H1 (cell line): ENCODE results near the gene SPOCD1. TPM values are rescaled to one million over a fixed set of nuclear protein-coding genes. Genes with fewer than 3 reads are reported as not detected.

Experiments
- CHD2 ChIP-seq: IDR thresholded peaks from 2 replicates; pipeline ENCODE4 v1.6.1; 2012; ENCODE audit warnings: low read length, improper control_type of control experiment
- CHD7 ChIP-seq: fragments of 300-600 bp; sonication (generic); IDR thresholded peaks from 2 replicates; pipeline ENCODE4 v1.7.1; 2012; ENCODE audit warnings: low read length, moderate library complexity, mild to moderate bottlenecking, inconsistent platforms; ENCODE audit not compliant: insufficient replicate concordance
- CTCF ChIP-seq, 3 experiments: IDR thresholded peaks; 1 replicate in 2 of 3; 2 replicates in 1 of 3; pipeline versions ENCODE4 v1.5.1 to v1.6.1; 2011; ENCODE audit warnings: low read length in 3 of 3, mild to moderate bottlenecking in 3 of 3, inconsistent platforms in 2 of 3, low read depth in 1 of 3, moderate library complexity in 1 of 3; ENCODE audit not compliant: insufficient read depth in 1 of 3; ENCODE audit errors: control extremely low read depth in 1 of 3
- HDAC2 ChIP-seq, 2 experiments: fragments of 300-600 bp in 1 of 2; sonication (generic) in 1 of 2; IDR thresholded peaks; 2 replicates each; pipeline ENCODE4 v1.6.1; 2011 to 2012; ENCODE audit warnings: low read depth in 2 of 2, low read length in 2 of 2, mild to moderate bottlenecking in 2 of 2, moderate library complexity in 2 of 2, borderline replicate concordance in 1 of 2, inconsistent platforms in 1 of 2
- HDAC6 ChIP-seq: IDR thresholded peaks from one replicate; pipeline ENCODE4 v1.7.1; 2012; ENCODE audit warnings: low read depth, mild to moderate bottlenecking, inconsistent platforms, low read length, moderate library complexity
- SIN3A ChIP-seq, 2 experiments: IDR thresholded peaks in 1 of 2; conservative IDR thresholded peaks in 1 of 2; 2 replicates each; pipeline ENCODE4 v1.6.1; 2011 to 2012; ENCODE audit warnings: low read length in 2 of 2, improper control_type of control experiment in 1 of 2, low read depth in 1 of 2, mild to moderate bottlenecking in 1 of 2
- SP2 ChIP-seq: IDR thresholded peaks from 2 replicates; pipeline ENCODE4 v1.6.1; 2012; ENCODE audit warnings: mild to moderate bottlenecking, low read length, inconsistent platforms
- polyA plus RNA-seq, 7 experiments: library from polyadenylated mRNA; depleted of rRNA in 3 of 7; stranded (reverse) in 5 of 7; unstranded in 2 of 7; fragments of >200 nt in 5 of 7; fragments of 200-250 nt in 2 of 7; gene quantifications; 1 replicate in 5 of 7; 2 replicates in 1 of 7; 4 replicates in 1 of 7; pipeline versions ENCODE4 v1.2.1 to v1.2.3, GENCODE V29; 2011 to 2013; ENCODE audit warnings: missing spikeins in 2 of 7, mixed read lengths in 2 of 7
- total RNA-seq: library from RNA; stranded (reverse); fragmentation: NEBNext Ultra II Directional; extraction: Animal tissue kit (Norgen Biotek cat#: 25700); gene quantifications from 2 replicates; pipeline ENCODE4 v1.2.1, GENCODE V29; 2021

The SPOCD1 gene
- total and polyA plus RNA-seq, 2 of the 8 experiments (the other 6 are each of a cell fraction or from before 2014, with no cell fraction given): 1.8 to 2.9 TPM

GRCh38 chr1:31786366-31787060 is 29.3 kb downstream of the SPOCD1 start (continued):
- no peak for TF ChIP-seq CHD7
- TF ChIP-seq CTCF (IDR thresholded peaks at IDR 0.05; ENCODE audit: control extremely low read depth in 1 of 3, insufficient read depth in 1 of 3, low read depth in 1 of 3, low read length in 3 of 3): no peak
- no peak for TF ChIP-seq CHD2
- no peak for TF ChIP-seq SP2
- no peak for TF ChIP-seq HDAC2 (IDR thresholded peaks at IDR 0.05; ENCODE audit: borderline replicate concordance in 1 of 2, low read depth in 2 of 2, low read length in 2 of 2)
- TF ChIP-seq HDAC6: no peak
- TF ChIP-seq SIN3A (conservative IDR thresholded peaks at IDR 0.05 in 1 of 2, IDR thresholded peaks at IDR 0.05 in 1 of 2; ENCODE audit: low read depth in 1 of 2, low read length in 2 of 2): no peak
